Heart left ventricle (tissue), 16 donors: ENCODE measurements around the gene BMERB1. TPM values are rescaled to one million over a fixed set of nuclear protein-coding genes. Genes with fewer than 3 reads are reported as not detected.

ENCODE experiments used
- ATAC-seq, 4 donors: fragments of 200-7000 bp; cut with Tn5 transposase; one replicate each; pipeline ENCODE4 v1.9.1; 2020 to 2022; ENCODE audit warnings: moderate library complexity in 4 of 4, mild to moderate bottlenecking in 3 of 4, moderate number of reproducible peaks in 1 of 4
- DNase-seq, 5 donors: peaks; one replicate each; pipeline ENCODE4 v3.0.0-alpha.2; 2020
- H3K27ac ChIP-seq, 12 donors: fragments of 200-600 bp; sonication (generic) in 4 of 12; one replicate each; pipeline versions ENCODE4 v1.5.0 to v1.8.0; 2016 to 2022; ENCODE audit warnings: mild to moderate bottlenecking in 2 of 12
- H3K27me3 ChIP-seq, 9 donors: fragments of 200-600 bp; sonication (generic) in 2 of 9; one replicate each; pipeline versions ENCODE4 v1.5.1 to v1.8.0; 2016 to 2022; ENCODE audit warnings: mild to moderate bottlenecking in 3 of 9
- H3K36me3 ChIP-seq, 9 donors: fragments of 200-600 bp; sonication (generic) in 2 of 9; one replicate each; pipeline versions ENCODE4 v1.5.0 to v1.8.0; 2018 to 2022; ENCODE audit warnings: mild to moderate bottlenecking in 2 of 9
- H3K4me1 ChIP-seq, 12 donors: fragments of 200-600 bp; sonication (generic) in 4 of 12; one replicate each; pipeline versions ENCODE4 v1.5.0 to v1.8.0; 2016 to 2022; ENCODE audit warnings: mild to moderate bottlenecking in 3 of 12
- H3K4me3 ChIP-seq, 12 donors: fragments of 200-600 bp; sonication (generic) in 4 of 12; one replicate each; pipeline versions ENCODE4 v1.5.0 to v1.8.0; 2017 to 2022; ENCODE audit warnings: mild to moderate bottlenecking in 9 of 12, moderate library complexity in 4 of 12
- H3K9me3 ChIP-seq, 12 donors: fragments of 200-600 bp; sonication (generic) in 4 of 12; one replicate each; pipeline versions ENCODE4 v1.5.0 to v1.8.0; 2016 to 2022; ENCODE audit warnings: mild to moderate bottlenecking in 1 of 12
- POLR2A ChIP-seq, 2 donors: fragments of 450-650 bp; IDR thresholded peaks; one replicate each; pipeline ENCODE4 v1.6.1; 2017; ENCODE audit warnings: antibody characterized with exemption in 2 of 2, mild to moderate bottlenecking in 2 of 2, moderate library complexity in 2 of 2
- WGBS, 4 donors: extraction: QIAGEN DNeasy Blood & Tissue Kit in 2 of 4; methylation state at CpG; one replicate each; pipeline versions ENCODE4 v1.1.5 to v1.1.7; 2013 to 2018; 5-methylcytosine and 5-hydroxymethylcytosine counted together
- intact Hi-C, 10 donors: fragments of 100-400 bp; cut with DNase I; formaldehyde crosslinking; loops; one replicate each; pipeline versions ENCODE4 v1.11.1 to v1.14.2; 2022
- polyA plus RNA-seq, 2 donors: library from polyadenylated mRNA; stranded (reverse); fragments of 200-250 nt; gene quantifications; one replicate each; pipeline ENCODE4 v1.2.3, GENCODE V29; 2013
- total RNA-seq, 9 donors: library from RNA; depleted of rRNA in 2 of 9; stranded (reverse); fragments of >200 nt in 2 of 9; fragmentation: NEBNext Ultra II Directional in 3 of 9; extraction: Animal tissue kit (Norgen Biotek cat#: 25700) in 3 of 9; gene quantifications; one replicate each; pipeline versions ENCODE4 v1.1.0 to v1.2.4, GENCODE V29; 2016 to 2023
- TF ChIP-seq, protein P1 (sequence below), 12 donors: fragments of 200-600 bp; sonication (generic) in 4 of 12; IDR thresholded peaks; one replicate each; pipeline versions ENCODE4 v1.5.0 to v1.8.0; 2018 to 2022; ENCODE audit warnings: antibody characterized with exemption in 12 of 12, mild to moderate bottlenecking in 5 of 12
- donor health status: ischemic (EF 13 %, LVEDD 7.1; RV severe dilation, severe dysfunction).
- donor health status: healthy with polysubstance abuse.
- donor health status: DM: no; HTN: yes; CAD: no.
- donor health status: DM: no; HTN: no; CAD: no.
- donor health status: ischemic (EF 25% LVEDD 6.9; RV normal size, moderate dysfunction).
- donor health status: ischemic (EF 25% LVEDD 5.7; RV mildly dilated, moderate dysfunction).
- donor health status: healthy.
- donor health status: DM: yes; HTN: yes; CAD: no.
- donor health status: ischemic (EF 35%, LVEDD 5.7; RV mildly dilated, moderate dysfunction).
- donor health status: nonischemic (EF 11% LVEDD 7.7; RV severe dilation, severe dysfunction).
- donor health status: DM: yes; HTN: yes; CAD: no.
- donor health status: PGD.
- donor health status: ischemic (EF 29% LVEDD 5.4; RV normal size, mild dysfunction).
- donor health status: nonischemic (EF 23%, LVEDD 6.1; RV moderate dilation, normal function).

Gene BMERB1
- total and polyA plus RNA-seq, 11 donors, result 20.8 to 105 (median 70.5) TPM

DNA sequence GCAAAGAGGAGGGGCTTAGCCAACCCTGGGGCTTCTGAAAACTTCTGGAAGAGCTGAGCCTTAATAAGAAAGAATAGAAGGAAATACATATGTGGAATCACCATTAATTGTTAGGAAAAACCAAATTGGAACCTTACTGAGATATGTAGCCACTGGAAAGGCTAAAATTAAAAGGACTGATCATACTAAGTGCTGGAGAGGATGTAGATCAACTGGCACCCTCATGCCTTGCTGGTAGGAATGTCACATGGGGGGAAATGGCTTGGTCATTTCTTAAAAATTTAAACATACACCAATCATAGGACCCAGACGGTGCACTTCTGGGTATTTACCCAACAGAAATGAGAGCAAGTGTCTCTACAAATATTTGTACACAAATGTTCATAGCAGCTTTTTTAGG lies 11.1 kb downstream of the BMERB1 start:
- no peak overlapping the region for H3K4me3 ChIP-seq
- TF ChIP-seq POLR2A (IDR thresholded peaks at IDR 0.05), result no peak
- TF ChIP-seq, protein P1, sequence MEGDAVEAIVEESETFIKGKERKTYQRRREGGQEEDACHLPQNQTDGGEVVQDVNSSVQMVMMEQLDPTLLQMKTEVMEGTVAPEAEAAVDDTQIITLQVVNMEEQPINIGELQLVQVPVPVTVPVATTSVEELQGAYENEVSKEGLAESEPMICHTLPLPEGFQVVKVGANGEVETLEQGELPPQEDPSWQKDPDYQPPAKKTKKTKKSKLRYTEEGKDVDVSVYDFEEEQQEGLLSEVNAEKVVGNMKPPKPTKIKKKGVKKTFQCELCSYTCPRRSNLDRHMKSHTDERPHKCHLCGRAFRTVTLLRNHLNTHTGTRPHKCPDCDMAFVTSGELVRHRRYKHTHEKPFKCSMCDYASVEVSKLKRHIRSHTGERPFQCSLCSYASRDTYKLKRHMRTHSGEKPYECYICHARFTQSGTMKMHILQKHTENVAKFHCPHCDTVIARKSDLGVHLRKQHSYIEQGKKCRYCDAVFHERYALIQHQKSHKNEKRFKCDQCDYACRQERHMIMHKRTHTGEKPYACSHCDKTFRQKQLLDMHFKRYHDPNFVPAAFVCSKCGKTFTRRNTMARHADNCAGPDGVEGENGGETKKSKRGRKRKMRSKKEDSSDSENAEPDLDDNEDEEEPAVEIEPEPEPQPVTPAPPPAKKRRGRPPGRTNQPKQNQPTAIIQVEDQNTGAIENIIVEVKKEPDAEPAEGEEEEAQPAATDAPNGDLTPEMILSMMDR (IDR thresholded peaks at IDR 0.05), result no peak
- H3K36me3 ChIP-seq, result peaks cover 0 to 5% (median 0%) of the 10 kb centered on the region in 9 donors
- DNase-seq (no peak), ATAC-seq (no peak)
- H3K27ac ChIP-seq, result no peak overlapping the region
- peaks cover 0 to 8% (median 0%) of the 10 kb centered on the region in 12 donors for H3K4me1 ChIP-seq
- no peaks in the 10 kb centered on the region for H3K27me3 ChIP-seq
- 94 to 100% (median 96%) methylated on average over 1 of the region's 1 CpG for WGBS, 4 donors
- peaks cover 0 to 9% (median 0%) of the 10 kb centered on the region in 12 donors for H3K9me3 ChIP-seq
- intact Hi-C loops, result no loop called here

DNA sequence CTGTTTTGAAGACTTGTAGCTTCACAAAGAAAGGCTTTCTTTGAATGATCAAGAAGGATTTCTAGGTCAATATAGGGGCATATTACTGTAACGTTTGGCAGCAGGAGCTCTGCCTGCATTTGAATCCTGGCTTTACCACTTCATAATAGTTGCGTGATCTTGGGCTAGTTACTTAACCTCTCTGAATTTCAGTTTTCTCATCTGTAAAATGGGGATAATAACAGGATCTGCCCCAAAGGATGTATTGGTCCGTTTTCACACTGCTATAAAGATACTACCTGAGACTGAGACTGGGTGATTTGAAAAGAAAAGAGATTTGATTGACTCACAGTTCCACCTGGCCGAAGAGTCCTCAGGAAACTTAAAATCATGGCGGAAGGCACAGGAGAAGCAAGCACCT lies 12.5 kb downstream of the BMERB1 start:
- no peak for ATAC-seq
- 92 to 95% (median 94%) methylated on average over 5 of the region's 5 CpGs for WGBS, 4 donors
- Histone ChIP-seq H3K4me1 (peaks cover 0 to 9% (median 0%) of the 10 kb centered on the region in 12 donors), H3K27ac (no peak overlapping the region), H3K4me3 (no peak overlapping the region), H3K9me3 (peaks cover 0 to 9% (median 0%) of the 10 kb centered on the region in 12 donors), H3K27me3 (no peaks in the 10 kb centered on the region), H3K36me3 (peaks cover 0 to 5% (median 0%) of the 10 kb centered on the region in 9 donors)
- no peak for TF ChIP-seq POLR2A (IDR thresholded peaks at IDR 0.05)
- TF ChIP-seq, protein P1 (IDR thresholded peaks at IDR 0.05), result no peak
- intact Hi-C loops, result no loop called here
- DNase-seq, result no peak

DNA sequence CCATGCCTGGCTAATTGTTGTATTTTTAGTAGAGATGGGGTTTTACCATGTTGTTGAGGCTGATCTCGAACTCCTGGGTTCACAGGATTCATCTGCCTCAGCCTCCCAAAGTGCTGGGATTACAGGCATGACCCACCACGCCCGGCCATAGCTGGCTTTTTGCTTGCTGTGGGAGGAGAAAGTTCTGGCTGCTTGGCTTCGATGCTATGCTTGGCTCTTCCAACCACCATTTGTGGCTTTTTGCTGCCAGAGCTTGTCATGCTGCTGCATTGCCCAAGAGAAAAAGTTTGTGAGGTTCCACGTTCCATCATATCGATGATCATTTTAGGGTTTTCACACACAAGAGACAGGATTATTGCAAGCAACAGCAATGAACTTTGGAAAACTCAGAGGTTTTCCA lies 16.2 kb downstream of the BMERB1 start:
- Histone ChIP-seq H3K4me3 (no peak overlapping the region), H3K4me1 (peaks cover 0 to 6% (median 0%) of the 10 kb centered on the region in 12 donors), H3K9me3 (peaks cover 0 to 3% (median 0%) of the 10 kb centered on the region in 12 donors), H3K27ac (no peak overlapping the region), H3K27me3 (no peaks in the 10 kb centered on the region), H3K36me3 (peaks cover 0 to 5% (median 0%) of the 10 kb centered on the region in 9 donors)
- TF ChIP-seq, protein P1 (IDR thresholded peaks at IDR 0.05), result no peak
- no peak for TF ChIP-seq POLR2A (IDR thresholded peaks at IDR 0.05)
- 75 to 88% (median 82%) methylated on average over 6 of the region's 6 CpGs for WGBS, 4 donors
- intact Hi-C loops, result loop anchor here in 1 of 10 donors (10.0 kb wide), 1 partner anchor 94 kb away; no protein-coding TSS in a partner anchor
- ATAC-seq (no peak), DNase-seq (no peak)

DNA sequence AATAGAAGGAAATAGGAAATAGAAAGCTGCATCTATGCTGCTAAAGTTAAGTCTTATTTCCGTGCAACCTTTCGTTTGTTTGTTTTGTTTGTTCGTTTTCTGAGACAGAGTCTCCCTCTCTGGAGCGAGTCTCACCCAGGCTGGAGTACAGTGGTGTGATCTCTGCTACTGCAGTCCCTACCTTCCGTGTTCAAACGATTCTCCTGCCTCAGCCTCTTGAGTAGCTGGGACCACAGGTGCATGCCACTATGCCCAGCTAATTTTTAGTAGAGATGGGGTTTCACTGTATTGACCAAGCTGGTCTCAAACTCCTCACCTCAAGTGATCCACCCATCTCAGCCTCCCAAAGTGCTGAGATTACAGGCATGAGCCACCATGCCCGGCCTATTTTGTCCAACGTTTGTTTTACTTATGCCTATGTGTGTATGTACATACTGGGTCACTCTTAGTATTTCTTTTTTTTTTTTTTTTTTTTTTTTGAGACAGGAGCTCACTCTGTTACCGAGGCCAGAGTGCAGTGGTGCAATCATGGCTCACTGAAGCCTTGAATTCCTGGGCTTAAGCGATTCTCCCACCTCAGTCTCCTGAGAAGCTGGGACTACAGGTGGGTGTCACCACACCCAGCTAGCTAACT lies 16.8 kb downstream of the BMERB1 start:
- Histone ChIP-seq H3K9me3 (no peaks in the 10 kb centered on the region), H3K27me3 (no peaks in the 10 kb centered on the region), H3K27ac (no peak overlapping the region), H3K4me3 (no peak overlapping the region), H3K4me1 (peaks cover 0 to 6% (median 0%) of the 10 kb centered on the region in 12 donors), H3K36me3 (peaks cover 0 to 5% (median 0%) of the 10 kb centered on the region in 9 donors)
- no peak for ATAC-seq
- 84 to 90% (median 86%) methylated on average over 10 of the region's 10 CpGs for WGBS, 4 donors
- no peak for TF ChIP-seq POLR2A (IDR thresholded peaks at IDR 0.05)
- TF ChIP-seq, protein P1 (IDR thresholded peaks at IDR 0.05), result no peak
- intact Hi-C loops, result loop anchor here in 1 of 10 donors (10.0 kb wide), 1 partner anchor 94 kb away; no protein-coding TSS in a partner anchor
- DNase-seq, result no peak
